GM12864 (cell line): ENCODE data around the gene C19orf47.

Experiments used
- DNase-seq: peaks from one replicate; pipeline ENCODE4 v3.0.0-alpha.2; 2011; ENCODE audit warnings: low read depth
- H3K4me3 ChIP-seq: 2 replicates; pipeline ENCODE4 v1.5.1; 2011; ENCODE audit warnings: mild to moderate bottlenecking, low read depth, low read length, control low read depth
- TF ChIP-seq, protein P1 (sequence below): IDR thresholded peaks from 2 replicates; pipeline ENCODE4 v1.5.1; 2011; ENCODE audit warnings: low read depth, mild to moderate bottlenecking, moderate library complexity, low read length, control low read depth, inconsistent platforms; ENCODE audit errors: missing control alignments

C19orf47 gene

DNA sequence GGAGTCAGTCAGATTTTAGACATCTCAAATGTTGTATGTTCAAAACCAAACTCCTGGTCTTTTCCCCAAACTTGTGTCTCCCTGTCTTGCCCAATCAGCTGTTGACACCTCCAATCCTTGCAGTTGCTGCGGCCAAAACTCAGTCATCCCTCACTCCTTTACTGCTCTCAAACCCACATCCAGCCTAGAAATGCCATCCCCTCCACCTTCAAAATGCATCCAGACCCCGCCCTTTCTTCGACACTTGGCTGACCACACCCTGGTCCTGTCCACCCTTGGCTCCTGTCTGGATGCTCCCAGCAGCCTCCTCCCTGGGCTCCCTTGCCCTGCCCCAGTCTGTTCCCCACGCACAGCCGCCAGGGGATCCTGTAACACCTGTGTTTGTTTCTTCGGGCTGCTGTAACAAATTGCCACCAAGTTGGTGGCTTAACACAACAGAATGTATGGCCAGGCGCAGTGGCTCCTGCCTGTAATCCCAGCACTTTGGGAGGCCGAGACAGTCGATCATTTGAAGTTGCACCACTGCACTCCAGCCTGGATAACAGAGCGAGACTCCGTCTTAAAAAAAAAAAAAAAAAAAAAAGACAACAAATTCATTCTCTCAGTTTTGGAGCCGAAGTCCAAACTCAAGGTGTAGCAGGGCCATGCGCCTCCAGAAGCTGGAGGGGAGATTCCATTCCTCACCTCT lies 12.0 kb upstream of the C19orf47 start:
- TF ChIP-seq, protein P1, sequence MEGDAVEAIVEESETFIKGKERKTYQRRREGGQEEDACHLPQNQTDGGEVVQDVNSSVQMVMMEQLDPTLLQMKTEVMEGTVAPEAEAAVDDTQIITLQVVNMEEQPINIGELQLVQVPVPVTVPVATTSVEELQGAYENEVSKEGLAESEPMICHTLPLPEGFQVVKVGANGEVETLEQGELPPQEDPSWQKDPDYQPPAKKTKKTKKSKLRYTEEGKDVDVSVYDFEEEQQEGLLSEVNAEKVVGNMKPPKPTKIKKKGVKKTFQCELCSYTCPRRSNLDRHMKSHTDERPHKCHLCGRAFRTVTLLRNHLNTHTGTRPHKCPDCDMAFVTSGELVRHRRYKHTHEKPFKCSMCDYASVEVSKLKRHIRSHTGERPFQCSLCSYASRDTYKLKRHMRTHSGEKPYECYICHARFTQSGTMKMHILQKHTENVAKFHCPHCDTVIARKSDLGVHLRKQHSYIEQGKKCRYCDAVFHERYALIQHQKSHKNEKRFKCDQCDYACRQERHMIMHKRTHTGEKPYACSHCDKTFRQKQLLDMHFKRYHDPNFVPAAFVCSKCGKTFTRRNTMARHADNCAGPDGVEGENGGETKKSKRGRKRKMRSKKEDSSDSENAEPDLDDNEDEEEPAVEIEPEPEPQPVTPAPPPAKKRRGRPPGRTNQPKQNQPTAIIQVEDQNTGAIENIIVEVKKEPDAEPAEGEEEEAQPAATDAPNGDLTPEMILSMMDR: no peak
- DNase-seq: no peak

DNA sequence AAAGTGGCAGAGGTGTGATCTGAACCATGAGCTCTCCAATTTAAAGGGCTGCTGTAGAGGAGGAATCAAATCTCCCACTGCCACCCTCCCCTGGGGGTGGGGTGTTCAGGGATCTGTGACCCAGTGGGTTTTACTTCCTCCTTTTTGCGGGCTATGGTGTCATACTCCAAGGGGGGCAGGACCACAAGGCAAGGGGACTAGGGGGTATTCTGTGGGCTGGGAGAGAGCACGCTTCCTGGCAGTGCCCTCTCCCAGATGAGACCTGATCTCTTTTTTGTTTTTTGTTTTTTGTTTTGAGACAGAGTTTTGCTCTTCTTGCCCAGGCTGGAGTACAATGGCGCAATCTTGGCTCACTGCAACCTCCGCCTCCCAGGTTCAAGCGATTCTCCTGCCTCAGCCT lies 10.6 kb upstream of the C19orf47 start:
- TF ChIP-seq, protein P1: no peak

More for the DNA sequence above, 12.0 kb upstream of the C19orf47 start:
- H3K4me3 ChIP-seq: no peak overlapping the region

DNA sequence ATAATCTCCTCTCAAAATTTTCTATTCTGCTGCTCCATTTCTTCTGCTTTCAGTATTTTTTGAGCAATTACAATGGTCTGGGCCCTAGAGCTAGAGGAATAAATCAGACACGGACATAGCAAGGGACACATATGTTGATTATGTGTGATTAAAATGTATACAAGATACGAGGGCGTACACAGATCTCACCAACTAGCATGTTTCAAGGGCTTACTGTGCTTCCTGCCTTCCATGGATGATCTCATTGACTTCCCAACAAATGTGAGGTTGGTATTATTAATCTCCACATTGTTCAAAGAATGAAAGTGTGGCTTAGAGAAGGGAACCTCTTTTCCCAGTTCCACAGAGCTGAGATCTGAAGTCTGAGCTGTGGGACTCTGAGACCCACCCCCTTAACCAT lies 9.4 kb upstream of the C19orf47 start:
- H3K4me3 ChIP-seq: no peak overlapping the region
- TF ChIP-seq, protein P1: no peak
- DNase-seq: no peak

More for the DNA sequence above, 10.6 kb upstream of the C19orf47 start:
- DNase-seq: peak; percentile 42
- no peak overlapping the region for H3K4me3 ChIP-seq

DNA sequence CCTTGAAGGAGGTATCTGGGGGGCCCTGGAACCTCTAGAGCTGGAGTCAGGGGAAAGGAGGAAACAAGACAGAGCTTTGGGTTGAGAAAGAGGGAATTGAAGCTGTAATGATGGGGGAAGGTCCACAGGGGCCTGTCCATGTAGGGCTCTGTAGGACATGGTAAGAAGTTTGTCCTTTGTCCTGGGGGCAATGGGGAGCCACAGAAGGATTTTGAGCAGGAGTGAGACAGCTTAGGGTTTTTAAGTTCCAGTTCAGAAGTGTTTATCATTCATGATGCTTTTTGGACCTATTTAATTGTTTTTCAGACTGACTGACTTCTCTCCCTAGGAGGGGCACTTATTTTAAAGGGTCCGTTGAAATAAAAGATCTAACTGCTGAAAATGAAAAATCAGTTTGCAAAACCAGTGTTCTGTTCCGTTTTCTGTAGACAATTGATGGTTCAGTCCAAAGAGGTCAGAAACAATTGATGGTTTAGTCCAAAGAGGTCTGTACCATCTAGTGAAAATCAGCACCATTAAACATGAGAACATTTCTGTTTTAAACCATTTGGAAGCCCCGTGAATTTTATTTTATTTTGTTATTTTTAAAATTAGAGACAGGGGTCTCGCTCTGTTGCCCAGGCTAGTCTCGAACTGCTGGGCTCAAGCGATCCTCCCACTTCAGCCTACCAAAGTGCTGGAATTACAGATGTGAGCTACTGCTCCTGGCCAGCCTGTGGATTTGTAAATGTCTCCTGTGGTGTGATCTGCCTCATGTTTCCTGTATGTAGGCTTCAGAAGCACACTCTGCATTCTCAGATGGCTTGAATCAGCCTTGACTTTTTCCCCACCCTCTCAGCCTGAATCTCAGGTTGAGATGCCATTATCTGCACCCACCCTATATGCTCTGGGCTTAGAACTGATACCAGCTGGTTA lies 8.7 kb upstream of the C19orf47 start:
- peak overlapping the region; percentile 17; the same call in 1 of the 2 replicates for H3K4me3 ChIP-seq
- no peak for DNase-seq
- TF ChIP-seq, protein P1: no peak

GRCh38 chr19:40355975-40356680 lies 7.9 kb upstream of the C19orf47 start:
- DNase-seq: peak; percentile 55
- TF ChIP-seq, protein P1: no peak
- peak overlapping the region; percentile 17; the same call in 1 of the 2 replicates for H3K4me3 ChIP-seq

- no peak for DNase-seq
- peak overlapping the region; percentile 92 for H3K4me3 ChIP-seq
Measured at GRCh38 chr19:40348961-40349507, 837 bp upstream of the C19orf47 start.

More at GRCh38 chr19:40348961-40349507, 837 bp upstream of the C19orf47 start:
- TF ChIP-seq, protein P1: no peak
